ENCODE data around the gene C6. TPM values are rescaled to one million over a fixed set of nuclear protein-coding genes. Genes with fewer than 3 reads are reported as not detected.

The C6 gene
- total RNA-seq, 1 donor: not detected

DNA sequence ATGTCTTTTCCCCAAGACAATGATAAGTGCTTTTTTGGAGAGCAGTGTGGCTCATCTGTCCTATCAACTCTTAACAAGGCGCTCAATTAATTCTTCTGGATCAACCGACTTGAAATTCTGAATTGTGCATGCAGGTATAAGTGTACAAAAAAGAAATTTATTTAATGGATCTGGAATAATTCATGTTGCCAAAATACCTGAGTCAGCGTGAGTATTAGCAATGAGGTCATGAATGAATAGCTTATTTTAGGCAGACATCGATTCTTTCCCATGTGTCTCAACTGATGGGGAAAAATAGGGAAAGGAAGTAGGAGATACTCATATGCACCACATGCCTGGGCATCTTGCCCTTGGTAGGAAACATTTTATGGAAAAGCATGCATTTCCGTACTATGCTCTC, 68.0 kb downstream of the C6 start:
- no peak for DNase-seq (ENCODE audit: low read depth)
- TF ChIP-seq CTCF (IDR thresholded peaks at IDR 0.05; ENCODE audit: insufficient read depth, low read depth, low read length): no peak
- H3K4me3 ChIP-seq (ENCODE audit: low read depth, low read length): no peak overlapping the region

DNA sequence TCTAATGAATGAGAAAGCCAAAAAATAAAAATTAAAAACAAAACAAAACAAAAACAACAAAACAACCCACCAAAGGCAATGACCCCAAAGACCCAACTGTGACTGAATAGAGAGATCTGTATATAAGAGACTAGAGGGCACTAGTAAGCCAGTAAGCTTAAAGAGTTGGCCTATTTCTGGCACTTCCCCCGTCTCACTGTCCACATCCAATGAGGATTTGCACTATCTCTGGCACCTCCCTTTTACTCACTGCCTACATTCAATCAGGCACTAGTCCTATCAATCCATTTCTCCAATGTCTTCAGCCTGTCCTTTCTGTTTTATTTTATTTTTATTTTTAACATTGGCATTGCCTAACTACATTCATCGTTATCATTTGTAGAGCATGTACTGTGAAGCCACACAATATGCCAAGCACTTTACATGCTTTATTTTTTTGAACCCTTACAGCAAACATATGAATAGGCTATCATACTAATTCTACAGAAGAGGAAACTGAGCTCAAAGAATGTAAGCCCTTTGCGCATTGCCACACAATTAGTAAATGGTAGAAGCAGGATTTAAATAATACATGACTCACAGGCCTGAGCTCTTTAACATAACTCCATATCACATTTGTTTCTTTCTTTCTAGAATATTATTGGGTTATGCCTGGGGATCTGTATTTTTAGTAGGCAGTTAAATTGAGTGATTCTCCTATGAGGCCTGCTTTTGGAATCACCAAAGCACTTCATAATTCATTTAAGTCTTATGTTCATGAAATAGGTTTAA, 70.0 kb downstream of the C6 start:
- DNase-seq (ENCODE audit: low read depth): no peak
- H3K4me3 ChIP-seq (ENCODE audit: low read depth, low read length): no peak overlapping the region
- TF ChIP-seq CTCF (IDR thresholded peaks at IDR 0.05; ENCODE audit: insufficient read depth, low read depth, low read length): no peak

DNA sequence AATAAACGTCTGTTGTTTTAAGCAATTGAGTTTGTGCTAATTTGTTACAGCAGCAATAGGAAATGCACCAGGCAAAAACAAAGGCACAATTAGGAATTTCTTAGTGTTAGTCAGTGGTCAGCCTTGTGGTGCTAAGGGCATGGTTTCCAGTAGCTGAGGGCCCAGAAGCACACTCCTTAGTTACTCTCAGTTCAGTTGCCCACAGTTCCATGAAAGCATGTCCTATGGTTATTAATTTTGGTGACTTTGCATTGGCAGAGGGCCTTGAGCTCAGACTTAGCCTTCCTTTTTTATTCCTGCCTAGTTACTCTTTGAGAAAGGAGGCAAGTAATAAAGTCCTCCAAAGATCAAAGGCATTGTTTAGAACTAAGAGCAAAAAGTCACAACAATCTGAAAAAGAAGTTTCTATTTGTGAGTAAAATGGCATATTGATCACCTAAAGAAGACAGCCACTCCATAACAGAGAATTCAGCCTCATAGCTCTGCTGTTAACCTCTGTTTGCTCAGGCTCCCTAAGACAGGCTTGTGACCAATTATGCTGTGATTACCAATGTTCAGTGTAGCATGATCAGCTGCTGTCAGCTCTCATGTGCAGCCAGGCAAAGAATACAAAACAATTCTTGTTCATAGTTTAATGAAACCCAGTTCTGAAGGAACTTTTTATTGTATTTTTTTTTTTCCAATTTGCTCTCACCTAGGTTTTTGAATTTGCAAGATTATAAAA, 85.2 kb downstream of the C6 start:
- no peak for DNase-seq (ENCODE audit: low read depth)
- no peak for TF ChIP-seq CTCF (IDR thresholded peaks at IDR 0.05; ENCODE audit: insufficient read depth, low read depth, low read length)
- H3K4me3 ChIP-seq (ENCODE audit: low read depth, low read length): no peak overlapping the region

- DNase-seq (ENCODE audit: low read depth): no peak
These were observed 90.9 kb downstream of the C6 start for GRCh38 chr5:41122459-41122858.

DNA sequence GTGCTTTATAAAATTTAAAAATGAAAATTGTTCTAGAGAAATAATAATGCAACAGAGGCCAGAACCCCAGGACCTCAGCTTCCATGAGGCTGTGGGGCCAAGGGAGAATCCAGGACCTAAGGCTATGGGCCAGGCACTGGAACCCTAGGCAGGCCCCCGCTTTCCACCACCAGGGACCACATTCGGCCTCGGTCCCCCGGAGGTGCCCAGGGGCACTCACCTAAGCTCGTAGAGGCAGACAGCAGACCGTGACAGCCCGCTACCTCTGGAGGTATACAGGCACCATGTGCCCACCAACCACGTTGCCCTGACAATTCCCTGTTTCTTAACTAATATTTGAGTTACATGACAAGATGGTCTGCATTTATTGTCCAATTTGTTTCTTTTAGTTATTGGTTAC, 92.7 kb downstream of the C6 start:
- no peak for DNase-seq (ENCODE audit: low read depth)
- no peak overlapping the region for H3K4me3 ChIP-seq (ENCODE audit: low read depth, low read length)
- TF ChIP-seq CTCF (IDR thresholded peaks at IDR 0.05; ENCODE audit: insufficient read depth, low read depth, low read length): no peak

More at GRCh38 chr5:41122459-41122858, 90.9 kb downstream of the C6 start:
- no peak for TF ChIP-seq CTCF (IDR thresholded peaks at IDR 0.05; ENCODE audit: insufficient read depth, low read depth, low read length)
- no peak overlapping the region for H3K4me3 ChIP-seq (ENCODE audit: low read depth, low read length)

DNA sequence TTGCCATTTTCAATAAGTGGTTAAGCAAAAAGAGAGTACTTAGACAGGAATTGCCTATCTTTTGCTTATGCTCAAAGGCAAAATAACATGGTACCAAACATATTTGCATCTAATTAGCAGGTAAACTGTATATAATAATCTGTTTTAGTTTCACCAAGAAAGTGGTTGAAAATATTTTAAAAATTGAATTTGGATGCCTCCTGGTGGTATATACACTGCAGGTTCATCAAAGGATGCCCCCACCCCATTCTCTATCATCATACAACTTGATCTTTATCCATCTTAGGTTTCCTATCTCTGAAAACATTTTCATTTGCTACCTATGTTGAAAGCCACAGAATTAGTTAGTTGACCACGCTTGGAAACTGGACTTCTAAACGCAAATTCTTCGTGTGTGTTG, 95.2 kb downstream of the C6 start:
- no peak for DNase-seq (ENCODE audit: low read depth)
- no peak overlapping the region for H3K4me3 ChIP-seq (ENCODE audit: low read depth, low read length)
- peak; percentile 4 for TF ChIP-seq CTCF (IDR thresholded peaks at IDR 0.05; ENCODE audit: insufficient read depth, low read depth, low read length)

Data from fibroblast of villous mesenchyme (primary cell).